ENCODE data around the gene EEA1.
"Not testable (repeated sequence)": the region's sequence is repeated elsewhere in the genome, so short reads cannot be mapped to it uniquely, and the experiment has no call there.

Gene EEA1

GRCh38 chr12:92759634-92760268, 169.3 kb downstream of the EEA1 start:
- no peak for TF ChIP-seq CTCF (conservative IDR thresholded peaks at IDR 0.05; ENCODE audit: low read depth, low read length)
- no peak overlapping the region for H3K4me3 ChIP-seq (ENCODE audit: low read length)
- DNase-seq (ENCODE audit: low read depth), result peak; percentile 79

DNA sequence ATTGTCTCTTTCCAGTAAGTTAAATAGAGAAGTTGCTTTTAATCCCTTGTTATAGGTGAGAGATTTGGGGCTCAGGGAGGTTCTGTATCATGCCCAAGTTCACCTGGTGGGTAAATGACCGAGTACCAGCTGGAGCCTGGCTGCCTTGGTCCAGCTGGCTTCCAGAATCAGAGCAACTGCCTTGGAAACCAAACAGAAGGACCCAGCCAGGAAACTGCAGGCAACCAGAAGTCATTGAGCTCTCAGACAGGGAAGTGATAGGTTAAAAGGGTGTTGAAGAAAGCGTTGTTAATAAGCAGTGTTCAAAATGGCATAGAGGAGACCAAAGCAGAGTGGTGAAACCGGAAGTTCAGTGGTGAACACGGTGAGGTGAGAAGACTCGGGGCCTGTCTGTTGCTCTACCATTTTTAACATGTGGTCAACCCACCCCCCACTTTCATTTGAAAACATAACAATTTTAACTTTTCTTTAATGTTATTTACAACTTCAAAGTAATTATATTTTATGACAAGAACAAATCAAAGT, 171.4 kb downstream of the EEA1 start:
- DNase-seq (ENCODE audit: low read depth), result no peak
- H3K4me3 ChIP-seq (ENCODE audit: low read length), result no peak overlapping the region
- TF ChIP-seq CTCF (conservative IDR thresholded peaks at IDR 0.05; ENCODE audit: low read depth, low read length), result no peak

GRCh38 chr12:92756898-92757596, 172.0 kb downstream of the EEA1 start:
- TF ChIP-seq CTCF (conservative IDR thresholded peaks at IDR 0.05; ENCODE audit: low read depth, low read length), result no peak
- no peak overlapping the region for H3K4me3 ChIP-seq (ENCODE audit: low read length)
- DNase-seq (ENCODE audit: low read depth), result no peak

- no peak overlapping the region for H3K4me3 ChIP-seq (ENCODE audit: low read length)
- TF ChIP-seq CTCF (conservative IDR thresholded peaks at IDR 0.05; ENCODE audit: low read depth, low read length), result no peak
- no peak for DNase-seq (ENCODE audit: low read depth)
These were observed 174.9 kb downstream of the EEA1 start for GRCh38 chr12:92753976-92754885.

DNA sequence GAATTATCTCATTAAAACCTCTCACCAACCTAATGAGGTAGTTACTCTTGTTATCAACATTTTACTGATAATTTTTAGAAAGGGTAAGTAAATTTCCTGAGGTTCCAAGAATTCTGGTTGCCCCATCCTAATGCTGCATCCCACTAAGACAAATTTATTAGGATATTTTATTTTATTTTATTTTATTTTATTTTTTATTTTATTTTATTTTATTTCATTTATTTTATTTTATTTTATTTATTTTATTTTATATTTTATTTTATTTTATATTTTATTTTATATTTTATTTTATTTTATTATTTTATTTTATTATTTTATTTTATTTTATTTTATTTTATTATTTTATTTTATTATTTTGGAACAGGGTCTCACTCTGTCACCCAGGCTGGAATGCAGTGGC, 179.4 kb downstream of the EEA1 start:
- DNase-seq (ENCODE audit: low read depth), result not testable (repeated sequence)

GRCh38 chr12:92747151-92747550, 181.9 kb downstream of the EEA1 start:
- no peak for TF ChIP-seq CTCF (conservative IDR thresholded peaks at IDR 0.05; ENCODE audit: low read depth, low read length)
- no peak overlapping the region for H3K4me3 ChIP-seq (ENCODE audit: low read length)
- DNase-seq (ENCODE audit: low read depth), result no peak

More for the DNA sequence above, 179.4 kb downstream of the EEA1 start:
- not testable (repeated sequence) for H3K4me3 ChIP-seq (ENCODE audit: low read length)

GRCh38 chr12:92745856-92746550, 183.1 kb downstream of the EEA1 start:
- peak; percentile 65 for DNase-seq (ENCODE audit: low read depth)
- no peak overlapping the region for H3K4me3 ChIP-seq (ENCODE audit: low read length)
- no peak for TF ChIP-seq CTCF (conservative IDR thresholded peaks at IDR 0.05; ENCODE audit: low read depth, low read length)

Data from retinal pigment epithelial cell (primary cell).